ENCODE results near the gene PTPRG. TPM values are rescaled to one million over a fixed set of nuclear protein-coding genes. Genes with fewer than 3 reads are reported as not detected.

The PTPRG gene
- total and polyA plus RNA-seq, 8 donors = 50.9 to 88.4 (median 54.4) TPM

DNA sequence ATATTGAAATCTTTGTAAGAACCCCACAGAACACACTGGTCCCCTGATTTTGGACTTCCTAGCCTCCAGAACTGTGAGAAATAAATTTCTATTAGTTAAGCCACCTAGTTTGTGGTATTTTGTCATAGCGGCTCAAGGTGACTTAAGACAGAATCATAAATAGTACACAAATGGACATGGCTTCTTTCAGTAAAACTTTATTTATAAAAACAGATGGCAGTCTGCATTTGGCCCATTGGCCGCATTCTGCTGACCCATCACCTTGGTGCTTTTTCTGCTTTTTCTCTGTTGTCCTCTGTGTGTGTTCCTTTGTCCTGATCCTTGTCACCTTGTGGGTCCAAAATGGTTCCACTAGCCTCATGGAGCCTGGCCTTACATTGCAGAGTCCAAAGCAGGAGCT lies 363.6 kb downstream of the PTPRG start:
- DNase-seq (no peak), ATAC-seq (no peak)
- intact Hi-C loops (cut with DNase I) = no loop called here

DNA sequence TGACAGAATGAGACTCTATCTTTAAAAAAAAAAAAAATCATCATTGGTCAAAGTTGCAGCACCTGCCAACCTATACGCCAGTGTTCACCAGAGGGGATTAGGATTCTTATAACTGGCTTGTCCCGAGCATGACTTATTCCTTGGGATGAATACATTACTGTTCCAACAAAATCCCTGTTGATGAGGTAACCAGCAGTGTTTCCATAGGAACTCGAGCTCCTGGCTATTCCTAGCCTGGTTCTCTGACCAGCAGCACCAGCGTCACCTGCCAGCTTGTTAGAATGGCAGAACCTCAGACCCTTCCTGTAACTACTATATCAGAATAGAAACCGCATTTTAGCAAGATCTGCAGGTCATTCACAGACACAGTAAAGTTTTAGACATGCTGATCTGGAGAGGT lies 364.4 kb downstream of the PTPRG start:
- intact Hi-C loops (cut with DNase I) = no loop called here
- no peak overlapping the region for H3K27ac ChIP-seq
- ATAC-seq (no peak), DNase-seq (no peak)
- H3K27me3 ChIP-seq = no peaks in the 10 kb centered on the region
- H3K4me1 ChIP-seq = peaks cover 5 to 23% of the 10 kb centered on the region in 2 donors
- TF ChIP-seq, protein P1, sequence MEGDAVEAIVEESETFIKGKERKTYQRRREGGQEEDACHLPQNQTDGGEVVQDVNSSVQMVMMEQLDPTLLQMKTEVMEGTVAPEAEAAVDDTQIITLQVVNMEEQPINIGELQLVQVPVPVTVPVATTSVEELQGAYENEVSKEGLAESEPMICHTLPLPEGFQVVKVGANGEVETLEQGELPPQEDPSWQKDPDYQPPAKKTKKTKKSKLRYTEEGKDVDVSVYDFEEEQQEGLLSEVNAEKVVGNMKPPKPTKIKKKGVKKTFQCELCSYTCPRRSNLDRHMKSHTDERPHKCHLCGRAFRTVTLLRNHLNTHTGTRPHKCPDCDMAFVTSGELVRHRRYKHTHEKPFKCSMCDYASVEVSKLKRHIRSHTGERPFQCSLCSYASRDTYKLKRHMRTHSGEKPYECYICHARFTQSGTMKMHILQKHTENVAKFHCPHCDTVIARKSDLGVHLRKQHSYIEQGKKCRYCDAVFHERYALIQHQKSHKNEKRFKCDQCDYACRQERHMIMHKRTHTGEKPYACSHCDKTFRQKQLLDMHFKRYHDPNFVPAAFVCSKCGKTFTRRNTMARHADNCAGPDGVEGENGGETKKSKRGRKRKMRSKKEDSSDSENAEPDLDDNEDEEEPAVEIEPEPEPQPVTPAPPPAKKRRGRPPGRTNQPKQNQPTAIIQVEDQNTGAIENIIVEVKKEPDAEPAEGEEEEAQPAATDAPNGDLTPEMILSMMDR (IDR thresholded peaks at IDR 0.05) = no peak
- no peaks in the 10 kb centered on the region for H3K36me3 ChIP-seq
- no peak overlapping the region for H3K4me3 ChIP-seq
- H3K9me3 ChIP-seq = no peaks in the 10 kb centered on the region

More for the DNA sequence above, 363.6 kb downstream of the PTPRG start:
- no peaks in the 10 kb centered on the region for H3K36me3 ChIP-seq
- TF ChIP-seq, protein P1 (IDR thresholded peaks at IDR 0.05) = no peak
- no peaks in the 10 kb centered on the region for H3K9me3 ChIP-seq
- no peaks in the 10 kb centered on the region for H3K27me3 ChIP-seq
- peaks cover 5 to 23% of the 10 kb centered on the region in 2 donors for H3K4me1 ChIP-seq
- H3K4me3 ChIP-seq = no peak overlapping the region
- H3K27ac ChIP-seq = no peak overlapping the region

DNA sequence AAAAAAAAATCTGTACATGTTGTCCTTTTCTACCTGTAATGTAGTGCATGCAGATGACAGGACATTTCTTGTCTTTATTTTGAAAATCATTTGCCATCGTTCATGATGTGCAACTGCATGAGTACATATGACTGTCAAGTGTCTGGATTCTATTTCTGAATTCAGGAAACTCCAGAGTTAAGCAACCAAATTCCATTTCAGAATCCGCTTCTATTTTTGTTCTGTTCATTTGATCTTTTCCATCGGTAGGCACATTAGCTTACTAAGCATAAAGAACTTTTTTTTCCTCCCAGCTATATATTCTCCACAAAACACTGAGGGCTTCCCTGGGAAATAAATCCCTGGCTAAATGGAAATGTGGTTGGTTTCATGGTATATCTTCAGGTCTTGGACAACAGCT lies 365.6 kb downstream of the PTPRG start:
- Histone ChIP-seq H3K36me3 (no peaks in the 10 kb centered on the region), H3K27ac (peak overlapping the region; percentile 42 to 62), H3K27me3 (no peaks in the 10 kb centered on the region), H3K4me1 (peaks cover 5 to 23% of the 10 kb centered on the region in 2 donors), H3K9me3 (no peaks in the 10 kb centered on the region), H3K4me3 (no peak overlapping the region)
- intact Hi-C loops (cut with DNase I) = no loop called here
- TF ChIP-seq, protein P1 (IDR thresholded peaks at IDR 0.05) = no peak
- DNase-seq (peak in 1 of 4 donors; percentile 69), ATAC-seq (peak; percentile 9)

DNA sequence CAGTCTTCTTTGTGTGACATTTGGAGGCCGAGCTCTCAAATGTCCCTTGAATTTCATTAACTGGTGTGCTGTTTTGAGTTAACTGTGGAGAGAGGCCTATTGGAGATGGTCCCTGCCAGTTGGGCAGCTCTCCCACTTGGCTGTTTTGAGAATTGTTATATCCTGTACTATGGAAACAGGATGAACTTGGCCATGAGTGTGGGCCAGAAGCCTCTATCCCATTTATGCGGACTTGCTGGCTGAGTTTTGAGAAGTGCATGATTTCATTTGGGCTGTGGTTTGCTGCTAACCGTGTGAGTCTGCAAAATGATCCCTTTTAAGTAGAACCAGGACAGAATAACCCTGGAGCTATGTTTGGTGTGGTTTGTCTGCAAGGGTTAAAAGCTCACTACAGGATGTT lies 366.0 kb downstream of the PTPRG start:
- peak; percentile 69 for ATAC-seq
- Histone ChIP-seq H3K4me1 (peaks cover 5 to 23% of the 10 kb centered on the region in 2 donors), H3K27me3 (no peaks in the 10 kb centered on the region), H3K27ac (peak overlapping the region; percentile 42 to 62), H3K36me3 (no peaks in the 10 kb centered on the region), H3K9me3 (no peaks in the 10 kb centered on the region), H3K4me3 (no peak overlapping the region)
- DNase-seq = peak in 3 of 4 donors; percentile 69 to 93 (median 93)
- intact Hi-C loops (cut with DNase I) = no loop called here
- TF ChIP-seq, protein P1 (IDR thresholded peaks at IDR 0.05) = no peak

DNA sequence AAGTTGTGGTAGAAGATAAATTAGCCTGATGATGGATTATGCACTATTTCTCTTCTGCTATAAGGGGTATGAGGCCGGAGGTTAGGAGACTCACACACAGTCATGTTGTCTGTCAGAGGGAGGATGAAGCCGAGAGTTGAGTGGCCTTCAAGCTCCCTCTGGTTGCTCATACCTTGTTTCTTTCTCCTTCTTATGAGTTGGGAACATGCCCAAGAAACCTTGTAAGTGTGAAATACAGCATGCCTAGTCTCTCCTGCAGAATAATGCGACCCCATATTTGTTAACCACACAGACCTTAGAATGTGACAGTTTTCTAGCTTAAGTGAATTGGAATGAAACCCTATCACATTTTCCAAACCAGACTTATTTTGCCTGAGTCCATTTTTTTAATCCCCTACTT lies 366.7 kb downstream of the PTPRG start:
- ATAC-seq = peak; percentile 42
- TF ChIP-seq, protein P1 (IDR thresholded peaks at IDR 0.05) = no peak
- DNase-seq = no peak
- Histone ChIP-seq H3K4me1 (peaks cover 5 to 23% of the 10 kb centered on the region in 2 donors), H3K36me3 (no peaks in the 10 kb centered on the region), H3K27me3 (no peaks in the 10 kb centered on the region), H3K4me3 (no peak overlapping the region), H3K27ac (peak overlapping the region in 1 of 2 donors; percentile 62), H3K9me3 (no peaks in the 10 kb centered on the region)
- intact Hi-C loops (cut with DNase I) = no loop called here

Measured in left lung (tissue), 10 donors.